HepG2 (cell line): ENCODE data around the gene MEIOB. TPM values are rescaled to one million over a fixed set of nuclear protein-coding genes. Genes with fewer than 3 reads are reported as not detected.

Experiments
- ATAC-seq: fragments of 200-7000 bp; cut with Tn5 transposase; 3 replicates; pipeline ENCODE4 v1.9.1; 2020; ENCODE audit warnings: mild to moderate bottlenecking, moderate library complexity
- BruUV-seq: library from RNA; stranded (reverse); fragments of 400-500 nt; replicated peaks from 2 replicates; lab custom pipeline; 2021; lab: Mats Ljungman, UMichigan
- CTCF ChIA-PET: fragments of 300-600 bp; formaldehyde crosslinking; extraction: SDS; loops from one replicate; lab custom pipeline; 2021; ENCODE audit warnings: low total read pairs, inconsistent platforms, low intra/inter-chr PET ratio; lab: Yijun Ruan, JAX
- POLR2A ChIA-PET: fragments of 350-600 bp; sonication (Branson Sonifier 250); formaldehyde crosslinking; loops from one replicate; lab custom pipeline; 2020; ENCODE audit warnings: antibody characterized with exemption, inconsistent platforms; lab: Yijun Ruan, JAX
- DNase-seq: peaks from one replicate; pipeline ENCODE4 v3.0.0-alpha.2; 2015; ENCODE audit warnings: low spot score
- FAIRE-seq: peaks from 3 replicates; lab custom pipeline; 2011; peaks lifted over from hg19 to GRCh38; lab: Jason Lieb, UNC
- H2AFZ ChIP-seq: one replicate; pipeline ENCODE4 v1.6.1; 2011; ENCODE audit warnings: low read length, inconsistent platforms
- H3K27ac ChIP-seq: fragments of 300-600 bp; 3 replicates; pipeline ENCODE4 v1.8.0; 2011; ENCODE audit warnings: mixed run types, mild to moderate bottlenecking, mixed read lengths, low read length, inconsistent platforms; ENCODE audit not compliant: insufficient read depth; ENCODE audit errors: extremely low read length
- H3K27me3 ChIP-seq, 2 experiments: fragments of 200-600 bp in 1 of 2; 2 replicates in 1 of 2; 3 replicates in 1 of 2; pipeline versions ENCODE4 v1.6.0 to v1.8.0; 2011; ENCODE audit warnings: low read length in 2 of 2, mild to moderate bottlenecking in 2 of 2, moderate library complexity in 2 of 2, inconsistent platforms in 1 of 2; ENCODE audit not compliant: insufficient read depth in 2 of 2, control insufficient read depth in 1 of 2
- H3K36me3 ChIP-seq, 2 experiments: fragments of 200-600 bp in 1 of 2; replicated peaks in 1 of 2; 2 replicates in 1 of 2; 3 replicates in 1 of 2; pipeline versions ENCODE4 v1.5.1 to v1.8.0; 2011; ENCODE audit warnings: low read length in 2 of 2, inconsistent platforms in 1 of 2; ENCODE audit not compliant: insufficient read depth in 2 of 2, control insufficient read depth in 1 of 2
- H3K4me1 ChIP-seq: 2 replicates; pipeline ENCODE4 v1.5.1; 2012; ENCODE audit warnings: low read length, inconsistent platforms; ENCODE audit not compliant: insufficient read depth
- H3K4me2 ChIP-seq: 2 replicates; pipeline ENCODE4 v1.6.0; 2011; ENCODE audit warnings: low read depth, low read length, inconsistent platforms
- H3K4me3 ChIP-seq, 3 experiments: fragments of 200-600 bp in 1 of 3; sonication (generic), shearing (Covaris generic) in 1 of 3; replicated peaks in 1 of 3; 2 replicates each; pipeline ENCODE4 v1.5.1; 2011 to 2016; ENCODE audit warnings: low read length in 3 of 3, inconsistent platforms in 2 of 3, low read depth in 2 of 3, mild to moderate bottlenecking in 2 of 3, control low read depth in 1 of 3, mixed read lengths in 1 of 3; ENCODE audit not compliant: insufficient read depth in 1 of 3
- H3K79me2 ChIP-seq: one replicate; pipeline ENCODE4 v1.6.1; 2011; ENCODE audit warnings: low read length, inconsistent platforms; ENCODE audit not compliant: insufficient read depth
- H3K9ac ChIP-seq: 2 replicates; pipeline ENCODE4 v1.6.0; 2011; ENCODE audit warnings: mild to moderate bottlenecking, low read depth, low read length, inconsistent platforms; ENCODE audit not compliant: insufficient read depth
- H3K9me3 ChIP-seq: 2 replicates; pipeline ENCODE4 v1.5.1; 2012; ENCODE audit warnings: mild to moderate bottlenecking, low read length
- H4K20me1 ChIP-seq: 2 replicates; pipeline ENCODE4 v1.6.0; 2011; ENCODE audit warnings: inconsistent platforms, mild to moderate bottlenecking, low read length, moderate library complexity; ENCODE audit not compliant: insufficient read depth
- ARHGAP35 ChIP-seq: sonication (generic); formaldehyde crosslinking; IDR thresholded peaks from 2 replicates; pipeline ENCODE4 v1.9.0; 2022; ENCODE audit warnings: mild to moderate bottlenecking, inconsistent platforms, moderate library complexity, missing genetic modification reagents, borderline replicate concordance
- CEBPG ChIP-seq: IDR thresholded peaks from 2 replicates; pipeline ENCODE4 v1.6.1; 2016
- DMAP1 ChIP-seq: IDR thresholded peaks from 2 replicates; pipeline ENCODE4 v1.6.1; 2016
- HNF4G ChIP-seq, 2 experiments: sonication (generic) in 1 of 2; formaldehyde crosslinking in 1 of 2; IDR thresholded peaks; 2 replicates each; pipeline versions ENCODE4 v1.4.0 to v1.6.1; 2011 to 2020; ENCODE audit warnings: borderline replicate concordance in 2 of 2, low read depth in 2 of 2, mild to moderate bottlenecking in 2 of 2, low read length in 1 of 2, missing genetic modification reagents in 1 of 2, moderate library complexity in 1 of 2
- SP5 ChIP-seq: IDR thresholded peaks from 2 replicates; pipeline ENCODE4 v1.6.1; 2016; ENCODE audit warnings: low read depth, borderline replicate concordance
- ZKSCAN5 ChIP-seq: sonication (generic); formaldehyde crosslinking; IDR thresholded peaks from 2 replicates; pipeline ENCODE4 v1.5.1; 2020; ENCODE audit warnings: mild to moderate bottlenecking, missing genetic modification reagents
- ZMYM3 ChIP-seq: sonication (generic); formaldehyde crosslinking; IDR thresholded peaks from 2 replicates; pipeline ENCODE4 v1.5.1; 2020; ENCODE audit warnings: mild to moderate bottlenecking, missing genetic modification reagents
- WGBS: methylation state at CpG from one replicate; pipeline ENCODE4 v1.1.6; 2017; ENCODE audit warnings: low lambda C conversion rate; 5-methylcytosine and 5-hydroxymethylcytosine counted together
- in situ Hi-C: cut with HindIII; loops from 2 replicates; pipeline ENCODE4 v1.10.0; 2017; ENCODE audit warnings: low pct_unique_long_range_greater_than_20kb; ENCODE audit not compliant: extremely low pct_ligation_motif_present
- intact Hi-C: fragments of 100-400 bp; cut with micrococcal nuclease; formaldehyde crosslinking; loops from one replicate; pipeline ENCODE4 v1.10.0; 2022; ENCODE audit not compliant: unreplicated experiment
- polyA plus RNA-seq, 8 experiments: library from polyadenylated mRNA; depleted of rRNA in 3 of 8; stranded (reverse) in 7 of 8; unstranded in 1 of 8; fragments of >200 nt; fragmentation: Illumina TruSeq in 4 of 8; extraction: Trizol in 4 of 8; gene quantifications; 2 replicates each; pipeline versions ENCODE4 v1.2.1 to v1.2.3, GENCODE V29; 2011 to 2016; ENCODE audit warnings: low read depth in 4 of 8, missing spikeins in 1 of 8, mixed read lengths in 1 of 8; ENCODE audit not compliant: insufficient read depth in 1 of 8
- total RNA-seq, 5 experiments: library from RNA; depleted of rRNA; stranded (reverse); fragments of >200 nt; fragmentation: Illumina TruSeq; extraction: Trizol; gene quantifications; 2 replicates each; pipeline ENCODE4 v1.2.3, GENCODE V29; 2016; ENCODE audit warnings: low read depth in 1 of 5
- TF ChIP-seq, protein P1 (sequence below): sonication (generic); formaldehyde crosslinking; IDR thresholded peaks from 2 replicates; pipeline ENCODE4 v1.4.0; 2020; ENCODE audit warnings: missing genetic modification reagents
- TF ChIP-seq, protein P2 (sequence below): IDR thresholded peaks from 2 replicates; pipeline ENCODE4 v1.6.1; 2012; ENCODE audit warnings: inconsistent platforms
- TF ChIP-seq, protein P3 (sequence below): sonication (generic); formaldehyde crosslinking; IDR thresholded peaks from 2 replicates; pipeline ENCODE4 v1.8.0; 2022; ENCODE audit warnings: missing genetic modification reagents, mild to moderate bottlenecking, moderate library complexity, borderline replicate concordance
- TF ChIP-seq, protein P4 (sequence below): sonication (generic); formaldehyde crosslinking; conservative IDR thresholded peaks from 2 replicates; pipeline ENCODE4 v1.4.0; 2020; ENCODE audit warnings: mild to moderate bottlenecking, missing genetic modification reagents, moderate library complexity

MEIOB gene
- total and polyA plus RNA-seq, 2 of the 13 experiments (the other 11 are each of a cell fraction or from before 2014, with no cell fraction given), result 0.17 TPM; not detected in 1

DNA sequence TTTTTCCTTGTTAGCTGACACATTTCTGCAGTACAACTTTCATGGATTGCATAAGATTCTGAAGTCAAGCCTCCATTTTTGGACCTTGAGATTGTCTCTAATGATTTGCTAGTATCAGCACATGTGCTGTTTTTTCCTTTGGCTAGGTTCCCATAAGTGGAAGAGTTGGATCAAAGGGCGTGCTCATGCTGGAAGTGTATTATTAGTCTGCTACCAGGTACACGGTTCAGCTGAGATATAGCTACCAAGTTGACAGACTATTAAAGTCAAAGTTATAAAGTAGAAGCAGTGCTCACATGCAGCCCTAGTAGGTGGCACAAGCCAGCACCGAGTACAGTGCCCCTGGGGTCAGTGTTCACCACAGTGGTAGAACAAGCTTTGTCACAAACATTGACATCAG is 41.8 kb downstream of the MEIOB start:
- intact Hi-C loops (no loop called here), in situ Hi-C loops (no loop called here)
- no peak for ATAC-seq
- Histone ChIP-seq H3K4me2 (peak overlapping the region; percentile 98), H2AFZ (no peak overlapping the region), H3K79me2 (peaks cover 54% of the 10 kb centered on the region), H3K9me3 (no peaks in the 10 kb centered on the region), H4K20me1 (peaks cover 5% of the 10 kb centered on the region; the same call in 1 of the 2 replicates), H3K4me3 (peak overlapping the region; percentile 3 to 72 (median 19); a peak in 3 of 6 replicates), H3K27ac (peak overlapping the region; percentile 93), H3K27me3 (no peaks in the 10 kb centered on the region; a peak in 1 of 5 replicates), H3K4me1 (peaks cover 63% of the 10 kb centered on the region), H3K9ac (0 out of 2 replicates have a peak overlapping the region, but pooled peaks have one; percentile 22), H3K36me3 (peaks cover 0 to 1% of the 10 kb centered on the region in 2 experiments; a peak in 2 of 5 replicates)
- CTCF ChIA-PET, result no interaction called here
- WGBS, result 14% methylated on average over 3 of the region's 3 CpGs
- BruUV-seq, result TSS peak; percentile 4
- POLR2A ChIA-PET, result interaction anchor here (1.0 to 5.7 kb wide), 7 partner anchors 27 to 135 kb away, joined by 3 to 49 read pairs (median 3); partner anchors contain the start of genes EME2, MRPS34, NUBP2 and RPS2
- DNase-seq, result peak; percentile 68
- peak; percentile 49 for FAIRE-seq
- TF ChIP-seq, protein P1, sequence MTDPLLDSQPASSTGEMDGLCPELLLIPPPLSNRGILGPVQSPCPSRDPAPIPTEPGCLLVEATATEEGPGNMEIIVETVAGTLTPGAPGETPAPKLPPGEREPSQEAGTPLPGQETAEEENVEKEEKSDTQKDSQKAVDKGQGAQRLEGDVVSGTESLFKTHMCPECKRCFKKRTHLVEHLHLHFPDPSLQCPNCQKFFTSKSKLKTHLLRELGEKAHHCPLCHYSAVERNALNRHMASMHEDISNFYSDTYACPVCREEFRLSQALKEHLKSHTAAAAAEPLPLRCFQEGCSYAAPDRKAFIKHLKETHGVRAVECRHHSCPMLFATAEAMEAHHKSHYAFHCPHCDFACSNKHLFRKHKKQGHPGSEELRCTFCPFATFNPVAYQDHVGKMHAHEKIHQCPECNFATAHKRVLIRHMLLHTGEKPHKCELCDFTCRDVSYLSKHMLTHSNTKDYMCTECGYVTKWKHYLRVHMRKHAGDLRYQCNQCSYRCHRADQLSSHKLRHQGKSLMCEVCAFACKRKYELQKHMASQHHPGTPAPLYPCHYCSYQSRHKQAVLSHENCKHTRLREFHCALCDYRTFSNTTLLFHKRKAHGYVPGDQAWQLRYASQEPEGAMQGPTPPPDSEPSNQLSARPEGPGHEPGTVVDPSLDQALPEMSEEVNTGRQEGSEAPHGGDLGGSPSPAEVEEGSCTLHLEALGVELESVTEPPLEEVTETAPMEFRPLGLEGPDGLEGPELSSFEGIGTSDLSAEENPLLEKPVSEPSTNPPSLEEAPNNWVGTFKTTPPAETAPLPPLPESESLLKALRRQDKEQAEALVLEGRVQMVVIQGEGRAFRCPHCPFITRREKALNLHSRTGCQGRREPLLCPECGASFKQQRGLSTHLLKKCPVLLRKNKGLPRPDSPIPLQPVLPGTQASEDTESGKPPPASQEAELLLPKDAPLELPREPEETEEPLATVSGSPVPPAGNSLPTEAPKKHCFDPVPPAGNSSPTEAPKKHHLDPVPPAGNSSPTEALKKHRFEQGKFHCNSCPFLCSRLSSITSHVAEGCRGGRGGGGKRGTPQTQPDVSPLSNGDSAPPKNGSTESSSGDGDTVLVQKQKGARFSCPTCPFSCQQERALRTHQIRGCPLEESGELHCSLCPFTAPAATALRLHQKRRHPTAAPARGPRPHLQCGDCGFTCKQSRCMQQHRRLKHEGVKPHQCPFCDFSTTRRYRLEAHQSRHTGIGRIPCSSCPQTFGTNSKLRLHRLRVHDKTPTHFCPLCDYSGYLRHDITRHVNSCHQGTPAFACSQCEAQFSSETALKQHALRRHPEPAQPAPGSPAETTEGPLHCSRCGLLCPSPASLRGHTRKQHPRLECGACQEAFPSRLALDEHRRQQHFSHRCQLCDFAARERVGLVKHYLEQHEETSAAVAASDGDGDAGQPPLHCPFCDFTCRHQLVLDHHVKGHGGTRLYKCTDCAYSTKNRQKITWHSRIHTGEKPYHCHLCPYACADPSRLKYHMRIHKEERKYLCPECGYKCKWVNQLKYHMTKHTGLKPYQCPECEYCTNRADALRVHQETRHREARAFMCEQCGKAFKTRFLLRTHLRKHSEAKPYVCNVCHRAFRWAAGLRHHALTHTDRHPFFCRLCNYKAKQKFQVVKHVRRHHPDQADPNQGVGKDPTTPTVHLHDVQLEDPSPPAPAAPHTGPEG (CRISPR knock-in tag), result no peak
- TF ChIP-seq HNF4G (IDR thresholded peaks at IDR 0.05; ENCODE audit: borderline replicate concordance, low read depth, low read length) (no peak; the same call in 1 of the 2 replicates), HNF4G (CRISPR knock-in tag; IDR thresholded peaks at IDR 0.05; ENCODE audit: borderline replicate concordance, low read depth) (no peak), ARHGAP35 (CRISPR knock-in tag) (no peak), SP5 (CRISPR knock-in tag) (no peak), CEBPG (CRISPR knock-in tag) (peak; percentile 75), ZMYM3 (0 out of 2 replicates have a peak, but pooled peaks have one; percentile 30), ZKSCAN5 (CRISPR knock-in tag) (no peak), DMAP1 (CRISPR knock-in tag) (no peak)
- TF ChIP-seq, protein P2, sequence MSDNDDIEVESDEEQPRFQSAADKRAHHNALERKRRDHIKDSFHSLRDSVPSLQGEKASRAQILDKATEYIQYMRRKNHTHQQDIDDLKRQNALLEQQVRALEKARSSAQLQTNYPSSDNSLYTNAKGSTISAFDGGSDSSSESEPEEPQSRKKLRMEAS, result peak; percentile 33; the same call in 1 of the 2 replicates
- TF ChIP-seq, protein P3, sequence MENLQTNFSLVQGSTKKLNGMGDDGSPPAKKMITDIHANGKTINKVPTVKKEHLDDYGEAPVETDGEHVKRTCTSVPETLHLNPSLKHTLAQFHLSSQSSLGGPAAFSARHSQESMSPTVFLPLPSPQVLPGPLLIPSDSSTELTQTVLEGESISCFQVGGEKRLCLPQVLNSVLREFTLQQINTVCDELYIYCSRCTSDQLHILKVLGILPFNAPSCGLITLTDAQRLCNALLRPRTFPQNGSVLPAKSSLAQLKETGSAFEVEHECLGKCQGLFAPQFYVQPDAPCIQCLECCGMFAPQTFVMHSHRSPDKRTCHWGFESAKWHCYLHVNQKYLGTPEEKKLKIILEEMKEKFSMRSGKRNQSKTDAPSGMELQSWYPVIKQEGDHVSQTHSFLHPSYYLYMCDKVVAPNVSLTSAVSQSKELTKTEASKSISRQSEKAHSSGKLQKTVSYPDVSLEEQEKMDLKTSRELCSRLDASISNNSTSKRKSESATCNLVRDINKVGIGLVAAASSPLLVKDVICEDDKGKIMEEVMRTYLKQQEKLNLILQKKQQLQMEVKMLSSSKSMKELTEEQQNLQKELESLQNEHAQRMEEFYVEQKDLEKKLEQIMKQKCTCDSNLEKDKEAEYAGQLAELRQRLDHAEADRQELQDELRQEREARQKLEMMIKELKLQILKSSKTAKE (CRISPR knock-in tag), result no peak
- TF ChIP-seq, protein P4, sequence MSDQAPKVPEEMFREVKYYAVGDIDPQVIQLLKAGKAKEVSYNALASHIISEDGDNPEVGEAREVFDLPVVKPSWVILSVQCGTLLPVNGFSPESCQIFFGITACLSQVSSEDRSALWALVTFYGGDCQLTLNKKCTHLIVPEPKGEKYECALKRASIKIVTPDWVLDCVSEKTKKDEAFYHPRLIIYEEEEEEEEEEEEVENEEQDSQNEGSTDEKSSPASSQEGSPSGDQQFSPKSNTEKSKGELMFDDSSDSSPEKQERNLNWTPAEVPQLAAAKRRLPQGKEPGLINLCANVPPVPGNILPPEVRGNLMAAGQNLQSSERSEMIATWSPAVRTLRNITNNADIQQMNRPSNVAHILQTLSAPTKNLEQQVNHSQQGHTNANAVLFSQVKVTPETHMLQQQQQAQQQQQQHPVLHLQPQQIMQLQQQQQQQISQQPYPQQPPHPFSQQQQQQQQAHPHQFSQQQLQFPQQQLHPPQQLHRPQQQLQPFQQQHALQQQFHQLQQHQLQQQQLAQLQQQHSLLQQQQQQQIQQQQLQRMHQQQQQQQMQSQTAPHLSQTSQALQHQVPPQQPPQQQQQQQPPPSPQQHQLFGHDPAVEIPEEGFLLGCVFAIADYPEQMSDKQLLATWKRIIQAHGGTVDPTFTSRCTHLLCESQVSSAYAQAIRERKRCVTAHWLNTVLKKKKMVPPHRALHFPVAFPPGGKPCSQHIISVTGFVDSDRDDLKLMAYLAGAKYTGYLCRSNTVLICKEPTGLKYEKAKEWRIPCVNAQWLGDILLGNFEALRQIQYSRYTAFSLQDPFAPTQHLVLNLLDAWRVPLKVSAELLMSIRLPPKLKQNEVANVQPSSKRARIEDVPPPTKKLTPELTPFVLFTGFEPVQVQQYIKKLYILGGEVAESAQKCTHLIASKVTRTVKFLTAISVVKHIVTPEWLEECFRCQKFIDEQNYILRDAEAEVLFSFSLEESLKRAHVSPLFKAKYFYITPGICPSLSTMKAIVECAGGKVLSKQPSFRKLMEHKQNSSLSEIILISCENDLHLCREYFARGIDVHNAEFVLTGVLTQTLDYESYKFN, result peak; percentile 35; the same call in 1 of the 2 replicates
